ENCODE data around the gene ANXA9.

The ANXA9 gene

DNA sequence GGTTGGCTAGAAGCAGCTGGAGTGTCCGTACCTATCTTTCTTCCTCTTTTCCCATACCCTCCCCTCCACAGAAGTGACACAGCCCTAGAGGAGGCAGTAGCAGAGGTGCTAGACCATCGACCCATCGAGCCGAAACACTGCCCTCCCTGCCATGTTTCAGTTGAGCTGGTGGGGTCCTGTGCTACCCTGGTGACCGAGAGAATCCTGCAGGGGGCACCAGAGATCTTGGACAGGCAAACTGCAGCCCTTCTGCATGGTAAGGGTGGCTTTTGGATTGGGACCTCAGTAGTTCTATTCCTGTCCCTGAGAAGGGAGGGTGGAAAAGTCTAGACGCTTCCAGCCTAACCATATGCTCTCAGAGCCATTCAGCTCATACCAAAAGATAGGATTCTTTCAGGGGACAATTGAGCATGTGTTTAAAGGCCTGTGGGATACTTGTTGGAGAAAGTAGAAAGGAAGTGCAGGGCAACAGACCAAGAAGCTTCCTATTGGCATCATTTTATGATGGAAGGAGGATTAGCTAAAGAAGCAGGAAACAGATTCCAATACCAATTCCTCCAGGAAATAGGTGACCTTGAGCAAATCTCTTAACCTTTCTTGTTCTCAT lies 42.6 kb downstream of the ANXA9 start (continued):
- TF ChIP-seq, protein P1, sequence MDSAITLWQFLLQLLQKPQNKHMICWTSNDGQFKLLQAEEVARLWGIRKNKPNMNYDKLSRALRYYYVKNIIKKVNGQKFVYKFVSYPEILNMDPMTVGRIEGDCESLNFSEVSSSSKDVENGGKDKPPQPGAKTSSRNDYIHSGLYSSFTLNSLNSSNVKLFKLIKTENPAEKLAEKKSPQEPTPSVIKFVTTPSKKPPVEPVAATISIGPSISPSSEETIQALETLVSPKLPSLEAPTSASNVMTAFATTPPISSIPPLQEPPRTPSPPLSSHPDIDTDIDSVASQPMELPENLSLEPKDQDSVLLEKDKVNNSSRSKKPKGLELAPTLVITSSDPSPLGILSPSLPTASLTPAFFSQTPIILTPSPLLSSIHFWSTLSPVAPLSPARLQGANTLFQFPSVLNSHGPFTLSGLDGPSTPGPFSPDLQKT (IDR thresholded peaks at IDR 0.05; ENCODE audit: borderline replicate concordance, low read depth, low read length): no peak
- TF ChIP-seq ZNF223 (tag by site-specific recombination; IDR thresholded peaks at IDR 0.05): peak; percentile 72; the same call in 1 of the 2 replicates
- no peak for TF ChIP-seq ZNF112 (tag by site-specific recombination; IDR thresholded peaks at IDR 0.05)
- TF ChIP-seq ZNF837 (tag by site-specific recombination; IDR thresholded peaks at IDR 0.05): no peak
- TF ChIP-seq ZNF133 (tag by site-specific recombination; IDR thresholded peaks at IDR 0.05): no peak

DNA sequence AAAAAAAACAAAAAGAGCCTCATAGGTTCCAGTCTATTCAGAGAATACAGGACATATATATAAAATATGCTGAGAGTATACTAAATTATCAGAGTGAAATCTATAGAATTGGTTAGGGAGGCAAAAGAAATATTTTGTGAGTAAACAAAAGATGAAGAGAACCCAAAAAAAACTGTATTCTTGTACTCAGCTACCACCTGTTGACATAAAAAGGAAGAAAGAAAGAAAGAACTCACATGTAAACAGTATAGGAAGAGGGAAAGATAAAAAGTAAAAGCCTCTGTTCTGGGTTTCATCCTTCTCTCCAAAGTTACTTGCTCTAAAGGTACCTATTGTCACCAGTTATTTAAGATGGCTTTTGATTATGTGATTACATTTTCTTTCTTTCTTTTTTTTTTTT lies 44.4 kb downstream of the ANXA9 start:
- H3K4me1 ChIP-seq (ENCODE audit: control insufficient read depth, insufficient read depth, low read length): no peaks in the 10 kb centered on the region
- TF ChIP-seq, protein P2, sequence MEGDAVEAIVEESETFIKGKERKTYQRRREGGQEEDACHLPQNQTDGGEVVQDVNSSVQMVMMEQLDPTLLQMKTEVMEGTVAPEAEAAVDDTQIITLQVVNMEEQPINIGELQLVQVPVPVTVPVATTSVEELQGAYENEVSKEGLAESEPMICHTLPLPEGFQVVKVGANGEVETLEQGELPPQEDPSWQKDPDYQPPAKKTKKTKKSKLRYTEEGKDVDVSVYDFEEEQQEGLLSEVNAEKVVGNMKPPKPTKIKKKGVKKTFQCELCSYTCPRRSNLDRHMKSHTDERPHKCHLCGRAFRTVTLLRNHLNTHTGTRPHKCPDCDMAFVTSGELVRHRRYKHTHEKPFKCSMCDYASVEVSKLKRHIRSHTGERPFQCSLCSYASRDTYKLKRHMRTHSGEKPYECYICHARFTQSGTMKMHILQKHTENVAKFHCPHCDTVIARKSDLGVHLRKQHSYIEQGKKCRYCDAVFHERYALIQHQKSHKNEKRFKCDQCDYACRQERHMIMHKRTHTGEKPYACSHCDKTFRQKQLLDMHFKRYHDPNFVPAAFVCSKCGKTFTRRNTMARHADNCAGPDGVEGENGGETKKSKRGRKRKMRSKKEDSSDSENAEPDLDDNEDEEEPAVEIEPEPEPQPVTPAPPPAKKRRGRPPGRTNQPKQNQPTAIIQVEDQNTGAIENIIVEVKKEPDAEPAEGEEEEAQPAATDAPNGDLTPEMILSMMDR (tag by site-specific recombination; IDR thresholded peaks at IDR 0.05): no peak
- TF ChIP-seq SCRT2 (tag by site-specific recombination; IDR thresholded peaks at IDR 0.05) (peak; percentile 66; the same call in 1 of the 2 replicates), SCRT1 (tag by site-specific recombination; IDR thresholded peaks at IDR 0.05; ENCODE audit: borderline replicate concordance) (peak; percentile 50; the same call in 1 of the 2 replicates)
- no peak overlapping the region for H3K27ac ChIP-seq (ENCODE audit: extremely low read depth, low read depth, low read length)
- H3K4me3 ChIP-seq (ENCODE audit: low read depth, low read length): no peak overlapping the region
- no peaks in the 10 kb centered on the region for H3K9me3 ChIP-seq (ENCODE audit: control insufficient read depth, insufficient read depth, low read depth, low read length)
- H3K36me3 ChIP-seq (ENCODE audit: control insufficient read depth in 2 of 2, insufficient read depth in 1 of 2, low read length in 2 of 2): peaks cover 54 to 69% of the 10 kb centered on the region in 2 experiments
- ChIA-PET CTCF (interaction anchor here (0.6 to 1.6 kb wide), 2 partner anchors 33 to 39 kb away, joined by 3 to 4 read pairs; no protein-coding TSS in a partner anchor), POLR2A (interaction anchor here (1.0 kb wide), 1 partner anchor 21 kb away, joined by 3 read pairs; the partner anchor contains the start of gene C1orf56)

DNA sequence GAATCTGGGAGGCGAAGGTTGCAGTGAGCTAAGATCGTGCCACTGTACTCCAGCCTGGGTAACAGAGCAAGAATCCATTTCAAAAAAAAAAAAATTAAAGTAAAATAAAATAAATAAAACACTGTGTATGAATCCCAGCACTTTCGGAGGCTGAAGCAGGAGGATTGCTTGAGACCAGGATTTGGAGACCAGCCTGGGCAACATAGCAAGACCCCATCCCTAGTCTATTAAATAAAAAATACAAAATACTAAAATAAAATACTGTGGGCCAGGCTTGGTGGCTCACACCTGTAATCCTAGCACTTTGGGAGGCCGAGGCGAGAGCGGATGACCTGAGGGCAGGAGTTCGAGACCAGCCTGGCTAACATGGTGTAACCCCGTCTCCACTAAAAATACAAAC lies 50.1 kb downstream of the ANXA9 start:
- no peak overlapping the region for H3K27ac ChIP-seq (ENCODE audit: extremely low read depth, low read depth, low read length)
- TF ChIP-seq ZNF777 (tag by site-specific recombination; IDR thresholded peaks at IDR 0.05; ENCODE audit: borderline replicate concordance) (no peak), ZIC2 (tag by site-specific recombination; IDR thresholded peaks at IDR 0.05) (no peak), ZNF121 (tag by site-specific recombination; IDR thresholded peaks at IDR 0.05) (peak; percentile 72; the same call in 1 of the 2 replicates)
- TF ChIP-seq, protein P3, sequence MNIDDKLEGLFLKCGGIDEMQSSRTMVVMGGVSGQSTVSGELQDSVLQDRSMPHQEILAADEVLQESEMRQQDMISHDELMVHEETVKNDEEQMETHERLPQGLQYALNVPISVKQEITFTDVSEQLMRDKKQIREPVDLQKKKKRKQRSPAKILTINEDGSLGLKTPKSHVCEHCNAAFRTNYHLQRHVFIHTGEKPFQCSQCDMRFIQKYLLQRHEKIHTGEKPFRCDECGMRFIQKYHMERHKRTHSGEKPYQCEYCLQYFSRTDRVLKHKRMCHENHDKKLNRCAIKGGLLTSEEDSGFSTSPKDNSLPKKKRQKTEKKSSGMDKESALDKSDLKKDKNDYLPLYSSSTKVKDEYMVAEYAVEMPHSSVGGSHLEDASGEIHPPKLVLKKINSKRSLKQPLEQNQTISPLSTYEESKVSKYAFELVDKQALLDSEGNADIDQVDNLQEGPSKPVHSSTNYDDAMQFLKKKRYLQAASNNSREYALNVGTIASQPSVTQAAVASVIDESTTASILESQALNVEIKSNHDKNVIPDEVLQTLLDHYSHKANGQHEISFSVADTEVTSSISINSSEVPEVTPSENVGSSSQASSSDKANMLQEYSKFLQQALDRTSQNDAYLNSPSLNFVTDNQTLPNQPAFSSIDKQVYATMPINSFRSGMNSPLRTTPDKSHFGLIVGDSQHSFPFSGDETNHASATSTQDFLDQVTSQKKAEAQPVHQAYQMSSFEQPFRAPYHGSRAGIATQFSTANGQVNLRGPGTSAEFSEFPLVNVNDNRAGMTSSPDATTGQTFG (tag by site-specific recombination; IDR thresholded peaks at IDR 0.05; ENCODE audit: borderline replicate concordance): no peak
- no peak overlapping the region for H3K4me3 ChIP-seq (ENCODE audit: low read depth, low read length)
- POLR2A ChIA-PET: no interaction called here
- H3K9me3 ChIP-seq (ENCODE audit: control insufficient read depth, insufficient read depth, low read depth, low read length): no peaks in the 10 kb centered on the region
- H3K36me3 ChIP-seq (ENCODE audit: control insufficient read depth in 2 of 2, insufficient read depth in 1 of 2, low read length in 2 of 2): peaks cover 45 to 71% of the 10 kb centered on the region in 2 experiments
- no peaks in the 10 kb centered on the region for H3K4me1 ChIP-seq (ENCODE audit: control insufficient read depth, insufficient read depth, low read length)
- CTCF ChIA-PET: interaction anchor here (1.0 to 1.7 kb wide), 2 partner anchors 25 to 124 kb away, joined by 3 to 4 read pairs; partner anchors contain the start of genes MINDY1 and TNFAIP8L2

GRCh38 chr1:151035167-151035566 lies 53.1 kb downstream of the ANXA9 start:
- H3K4me3 ChIP-seq (ENCODE audit: low read depth, low read length): no peak overlapping the region
- CTCF ChIA-PET: interaction anchor here (0.6 to 1.5 kb wide), 2 partner anchors 11 to 12 kb away, joined by 4 read pairs; no protein-coding TSS in a partner anchor
- H3K36me3 ChIP-seq (ENCODE audit: control insufficient read depth in 2 of 2, insufficient read depth in 1 of 2, low read length in 2 of 2): peaks cover 19 to 43% of the 10 kb centered on the region in 2 experiments
- no peaks in the 10 kb centered on the region for H3K9me3 ChIP-seq (ENCODE audit: control insufficient read depth, insufficient read depth, low read depth, low read length)
- H3K27ac ChIP-seq (ENCODE audit: extremely low read depth, low read depth, low read length): no peak overlapping the region
- no peaks in the 10 kb centered on the region for H3K4me1 ChIP-seq (ENCODE audit: control insufficient read depth, insufficient read depth, low read length)
- POLR2A ChIA-PET: no interaction called here
- TF ChIP-seq ZNF140 (tag by site-specific recombination; IDR thresholded peaks at IDR 0.05) (no peak), SP3 (tag by site-specific recombination; IDR thresholded peaks at IDR 0.05) (no peak), PRDM10 (tag by site-specific recombination; IDR thresholded peaks at IDR 0.05) (no peak), RBAK (tag by site-specific recombination; IDR thresholded peaks at IDR 0.05) (no peak), ZNF585B (tag by site-specific recombination; IDR thresholded peaks at IDR 0.05) (no peak)
